K562 (cell line): Measurements from ENCODE around the gene ABHD3. TPM values are rescaled to one million over a fixed set of nuclear protein-coding genes. Genes with fewer than 3 reads are reported as not detected.
A peak's percentile ranks its signal among the peaks of the same experiment; 100 is the strongest.

Experiments
- BACH1 ChIP-seq: fragments of 200-800 bp; sonication (Bioruptor generic); IDR thresholded peaks from 2 replicates; pipeline ENCODE4 v1.6.1; 2016; ENCODE audit warnings: missing genetic modification characterization, missing compliant biosample characterization
- FOS ChIP-seq: IDR thresholded peaks from 3 replicates; pipeline ENCODE4 v1.6.1; 2011; ENCODE audit not compliant: insufficient read length; ENCODE audit errors: extremely low read depth
- HSF4 ChIP-seq: fragments of 250-450 bp; sonication (Bioruptor Pico); IDR thresholded peaks from 2 replicates; pipeline ENCODE4 v2.1.2; 2022; ENCODE audit warnings: mild to moderate bottlenecking, moderate library complexity, borderline replicate concordance
- KDM5B ChIP-seq: fragments of 200-600 bp; sonication (generic); IDR thresholded peaks from 2 replicates; pipeline ENCODE4 v1.6.1; 2012; ENCODE audit warnings: low read depth, mild to moderate bottlenecking, moderate library complexity, low read length, control low read depth, inconsistent platforms; ENCODE audit not compliant: insufficient replicate concordance
- SAP30 ChIP-seq: fragments of 200-600 bp; sonication (generic); IDR thresholded peaks from 2 replicates; pipeline ENCODE4 v1.6.1; 2012; ENCODE audit warnings: borderline replicate concordance, low read depth, mild to moderate bottlenecking, moderate library complexity, low read length, control low read depth, inconsistent platforms; ENCODE audit not compliant: insufficient read depth, poor library complexity, severe bottlenecking
- SMARCC2 ChIP-seq: fragments of 450-650 bp; IDR thresholded peaks from 2 replicates; pipeline ENCODE4 v1.6.1; 2017; ENCODE audit warnings: antibody characterized with exemption, moderate library complexity, mild to moderate bottlenecking, low read depth
- SREBF2 ChIP-seq: sonication (generic); formaldehyde crosslinking; IDR thresholded peaks from 2 replicates; pipeline ENCODE4 v1.4.0; 2020; ENCODE audit warnings: mild to moderate bottlenecking, missing genetic modification reagents
- TEAD2 ChIP-seq: fragments of 450-650 bp; IDR thresholded peaks from 2 replicates; pipeline ENCODE4 v1.6.1; 2016; ENCODE audit warnings: missing genetic modification characterization, control low read depth, missing compliant biosample characterization
- ZNF444 ChIP-seq: fragments of 250-450 bp; sonication (Bioruptor Pico); IDR thresholded peaks from 2 replicates; pipeline ENCODE4 v1.4.0; 2020; ENCODE audit warnings: mild to moderate bottlenecking, moderate library complexity
- ZNF551 ChIP-seq: fragments of 250-450 bp; sonication (Bioruptor Pico); IDR thresholded peaks from 2 replicates; pipeline ENCODE4 v1.5.0; 2021; ENCODE audit warnings: mild to moderate bottlenecking, moderate library complexity
- polyA plus RNA-seq, 8 experiments: library from polyadenylated mRNA; depleted of rRNA in 4 of 8; stranded (reverse) in 5 of 8; unstranded in 3 of 8; fragments of >200 nt; fragmentation: Nextera tagmentation in 2 of 8; fragmentation: Illumina TruSeq in 1 of 8; extraction: Ambion mirVana in 2 of 8; extraction: Trizol in 1 of 8; gene quantifications; 2 replicates each; pipeline versions ENCODE4 v1.2.1 to v1.2.3, GENCODE V29; 2011 to 2014; ENCODE audit warnings: inconsistent platforms in 1 of 8, missing spikeins in 1 of 8
- total RNA-seq, 7 experiments: library from RNA; depleted of rRNA in 6 of 7; stranded (reverse); fragments of >200 nt in 6 of 7; fragmentation: Illumina TruSeq in 2 of 7; extraction: Trizol in 2 of 7; gene quantifications; 2 replicates each; pipeline versions ENCODE4 v1.2.1 to v1.2.3, GENCODE V29; 2011 to 2021; ENCODE audit warnings: low replicate concordance in 1 of 7
- TF ChIP-seq, protein P1 (sequence below): fragments of 250-450 bp; sonication (Bioruptor Pico); IDR thresholded peaks from 2 replicates; pipeline ENCODE4 v1.5.0; 2020; ENCODE audit warnings: mild to moderate bottlenecking, borderline replicate concordance
- TF ChIP-seq, protein P2 (sequence below): fragments of 200-800 bp; sonication (Bioruptor generic); IDR thresholded peaks from 2 replicates; pipeline ENCODE4 v1.6.1; 2017; ENCODE audit warnings: missing genetic modification characterization, missing compliant biosample characterization
- TF ChIP-seq, protein P3 (sequence below): sonication (generic); IDR thresholded peaks from 2 replicates; pipeline ENCODE4 v1.6.1; 2016
- TF ChIP-seq, protein P4 (sequence below): fragments of 450-650 bp; IDR thresholded peaks from 2 replicates; pipeline ENCODE4 v1.6.1; 2017; ENCODE audit warnings: antibody characterized with exemption, mild to moderate bottlenecking

ABHD3 gene
- total and polyA plus RNA-seq, 9 of the 15 experiments (the other 6 are each of a cell fraction or from before 2014, with no cell fraction given): 6.3 to 38.8 (median 19.4) TPM

DNA sequence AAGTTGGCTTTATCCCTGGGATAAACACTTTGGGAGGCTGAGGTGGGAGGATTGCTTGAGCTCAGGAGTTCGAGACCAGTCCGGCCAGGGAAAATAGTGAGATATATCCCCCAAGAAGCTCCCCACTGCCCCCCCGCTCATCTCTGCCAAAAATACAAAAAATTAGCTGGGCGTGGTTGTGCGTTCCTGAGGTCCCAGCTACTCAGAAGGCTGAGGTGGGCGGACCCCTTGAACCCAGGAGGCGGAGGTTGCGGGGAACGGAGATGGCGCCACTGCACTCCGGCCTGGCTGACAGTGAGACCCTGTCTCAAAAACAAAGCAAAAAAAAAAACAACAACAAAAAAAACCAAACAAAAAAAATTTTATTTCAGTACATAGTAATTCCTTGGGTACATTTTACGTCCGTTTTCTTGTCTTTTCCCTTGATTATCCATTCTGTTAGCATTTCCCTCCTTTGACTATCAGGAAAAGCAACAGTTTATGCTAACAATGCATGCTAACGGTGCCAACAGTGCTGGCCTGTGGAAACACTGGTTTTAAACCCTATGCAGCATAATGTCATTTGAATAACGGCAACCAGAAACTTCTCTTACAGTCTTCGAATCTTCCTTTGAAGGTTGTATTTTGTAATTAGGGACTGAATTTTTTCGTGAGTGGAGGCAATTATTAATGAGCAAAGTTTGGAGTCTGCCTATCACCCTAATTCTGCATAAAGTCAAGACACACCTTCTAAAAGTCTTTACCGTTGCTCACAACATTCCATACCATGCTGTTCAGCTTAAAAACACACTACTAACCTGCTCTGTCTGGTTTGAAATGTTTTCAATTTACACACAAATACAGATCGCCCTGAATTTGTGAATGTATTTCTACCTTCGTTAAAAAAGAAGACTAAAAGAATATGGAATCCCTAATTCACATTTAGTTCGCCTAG, 35.3 kb upstream of the ABHD3 start (continued):
- TF ChIP-seq, protein P1, sequence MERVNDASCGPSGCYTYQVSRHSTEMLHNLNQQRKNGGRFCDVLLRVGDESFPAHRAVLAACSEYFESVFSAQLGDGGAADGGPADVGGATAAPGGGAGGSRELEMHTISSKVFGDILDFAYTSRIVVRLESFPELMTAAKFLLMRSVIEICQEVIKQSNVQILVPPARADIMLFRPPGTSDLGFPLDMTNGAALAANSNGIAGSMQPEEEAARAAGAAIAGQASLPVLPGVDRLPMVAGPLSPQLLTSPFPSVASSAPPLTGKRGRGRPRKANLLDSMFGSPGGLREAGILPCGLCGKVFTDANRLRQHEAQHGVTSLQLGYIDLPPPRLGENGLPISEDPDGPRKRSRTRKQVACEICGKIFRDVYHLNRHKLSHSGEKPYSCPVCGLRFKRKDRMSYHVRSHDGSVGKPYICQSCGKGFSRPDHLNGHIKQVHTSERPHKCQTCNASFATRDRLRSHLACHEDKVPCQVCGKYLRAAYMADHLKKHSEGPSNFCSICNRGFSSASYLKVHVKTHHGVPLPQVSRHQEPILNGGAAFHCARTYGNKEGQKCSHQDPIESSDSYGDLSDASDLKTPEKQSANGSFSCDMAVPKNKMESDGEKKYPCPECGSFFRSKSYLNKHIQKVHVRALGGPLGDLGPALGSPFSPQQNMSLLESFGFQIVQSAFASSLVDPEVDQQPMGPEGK: no peak
- no peak for TF ChIP-seq SAP30
- 0 out of 2 replicates have a peak, but pooled peaks have one; percentile 46 for TF ChIP-seq SMARCC2
- peak; percentile 34 for TF ChIP-seq KDM5B
- 0 out of 2 replicates have a peak, but pooled peaks have one; percentile 8 for TF ChIP-seq TEAD2 (tag)
- no peak for TF ChIP-seq HSF4 (CRISPR knock-in tag)
- TF ChIP-seq ZNF551 (CRISPR knock-in tag): no peak
- TF ChIP-seq ZNF444 (CRISPR knock-in tag): no peak
- TF ChIP-seq, protein P2, sequence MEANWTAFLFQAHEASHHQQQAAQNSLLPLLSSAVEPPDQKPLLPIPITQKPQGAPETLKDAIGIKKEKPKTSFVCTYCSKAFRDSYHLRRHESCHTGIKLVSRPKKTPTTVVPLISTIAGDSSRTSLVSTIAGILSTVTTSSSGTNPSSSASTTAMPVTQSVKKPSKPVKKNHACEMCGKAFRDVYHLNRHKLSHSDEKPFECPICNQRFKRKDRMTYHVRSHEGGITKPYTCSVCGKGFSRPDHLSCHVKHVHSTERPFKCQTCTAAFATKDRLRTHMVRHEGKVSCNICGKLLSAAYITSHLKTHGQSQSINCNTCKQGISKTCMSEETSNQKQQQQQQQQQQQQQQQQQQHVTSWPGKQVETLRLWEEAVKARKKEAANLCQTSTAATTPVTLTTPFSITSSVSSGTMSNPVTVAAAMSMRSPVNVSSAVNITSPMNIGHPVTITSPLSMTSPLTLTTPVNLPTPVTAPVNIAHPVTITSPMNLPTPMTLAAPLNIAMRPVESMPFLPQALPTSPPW (CRISPR knock-in tag): peak; percentile 92
- TF ChIP-seq BACH1 (tag): no peak
- TF ChIP-seq, protein P3, sequence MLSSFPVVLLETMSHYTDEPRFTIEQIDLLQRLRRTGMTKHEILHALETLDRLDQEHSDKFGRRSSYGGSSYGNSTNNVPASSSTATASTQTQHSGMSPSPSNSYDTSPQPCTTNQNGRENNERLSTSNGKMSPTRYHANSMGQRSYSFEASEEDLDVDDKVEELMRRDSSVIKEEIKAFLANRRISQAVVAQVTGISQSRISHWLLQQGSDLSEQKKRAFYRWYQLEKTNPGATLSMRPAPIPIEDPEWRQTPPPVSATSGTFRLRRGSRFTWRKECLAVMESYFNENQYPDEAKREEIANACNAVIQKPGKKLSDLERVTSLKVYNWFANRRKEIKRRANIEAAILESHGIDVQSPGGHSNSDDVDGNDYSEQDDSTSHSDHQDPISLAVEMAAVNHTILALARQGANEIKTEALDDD: 0 out of 2 replicates have a peak, but pooled peaks have one; percentile 44
- TF ChIP-seq, protein P4, sequence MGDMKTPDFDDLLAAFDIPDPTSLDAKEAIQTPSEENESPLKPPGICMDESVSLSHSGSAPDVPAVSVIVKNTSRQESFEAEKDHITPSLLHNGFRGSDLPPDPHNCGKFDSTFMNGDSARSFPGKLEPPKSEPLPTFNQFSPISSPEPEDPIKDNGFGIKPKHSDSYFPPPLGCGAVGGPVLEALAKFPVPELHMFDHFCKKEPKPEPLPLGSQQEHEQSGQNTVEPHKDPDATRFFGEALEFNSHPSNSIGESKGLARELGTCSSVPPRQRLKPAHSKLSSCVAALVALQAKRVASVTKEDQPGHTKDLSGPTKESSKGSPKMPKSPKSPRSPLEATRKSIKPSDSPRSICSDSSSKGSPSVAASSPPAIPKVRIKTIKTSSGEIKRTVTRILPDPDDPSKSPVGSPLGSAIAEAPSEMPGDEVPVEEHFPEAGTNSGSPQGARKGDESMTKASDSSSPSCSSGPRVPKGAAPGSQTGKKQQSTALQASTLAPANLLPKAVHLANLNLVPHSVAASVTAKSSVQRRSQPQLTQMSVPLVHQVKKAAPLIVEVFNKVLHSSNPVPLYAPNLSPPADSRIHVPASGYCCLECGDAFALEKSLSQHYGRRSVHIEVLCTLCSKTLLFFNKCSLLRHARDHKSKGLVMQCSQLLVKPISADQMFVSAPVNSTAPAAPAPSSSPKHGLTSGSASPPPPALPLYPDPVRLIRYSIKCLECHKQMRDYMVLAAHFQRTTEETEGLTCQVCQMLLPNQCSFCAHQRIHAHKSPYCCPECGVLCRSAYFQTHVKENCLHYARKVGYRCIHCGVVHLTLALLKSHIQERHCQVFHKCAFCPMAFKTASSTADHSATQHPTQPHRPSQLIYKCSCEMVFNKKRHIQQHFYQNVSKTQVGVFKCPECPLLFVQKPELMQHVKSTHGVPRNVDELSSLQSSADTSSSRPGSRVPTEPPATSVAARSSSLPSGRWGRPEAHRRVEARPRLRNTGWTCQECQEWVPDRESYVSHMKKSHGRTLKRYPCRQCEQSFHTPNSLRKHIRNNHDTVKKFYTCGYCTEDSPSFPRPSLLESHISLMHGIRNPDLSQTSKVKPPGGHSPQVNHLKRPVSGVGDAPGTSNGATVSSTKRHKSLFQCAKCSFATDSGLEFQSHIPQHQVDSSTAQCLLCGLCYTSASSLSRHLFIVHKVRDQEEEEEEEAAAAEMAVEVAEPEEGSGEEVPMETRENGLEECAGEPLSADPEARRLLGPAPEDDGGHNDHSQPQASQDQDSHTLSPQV: peak; percentile 59
- no peak for TF ChIP-seq FOS
- no peak for TF ChIP-seq SREBF2
